H54 (cell line): Measurements from ENCODE around the gene SNX9.

Source experiments
- DNase-seq: peaks from one replicate; pipeline ENCODE4 v3.0.0; 2011; ENCODE audit warnings: low spot score, mixed read lengths; ENCODE audit not compliant: insufficient read length
- FAIRE-seq: peaks from 3 replicates; lab custom pipeline; 2011; peaks lifted over from hg19 to GRCh38; lab: Jason Lieb, UNC
- POLR2A ChIP-seq: IDR thresholded peaks from 2 replicates; pipeline ENCODE4 v1.6.1; 2011; ENCODE audit warnings: low read depth, mild to moderate bottlenecking, low read length

Gene SNX9

GRCh38 chr6:157811137-157811475 lies 11.9 kb upstream of the SNX9 start:
- DNase-seq: no peak
- no peak for TF ChIP-seq POLR2A
- FAIRE-seq: no peak

GRCh38 chr6:157811476-157812173 lies 11.4 kb upstream of the SNX9 start:
- no peak for DNase-seq

GRCh38 chr6:157812425-157813171 lies 10.4 kb upstream of the SNX9 start:
- DNase-seq (no peak), FAIRE-seq (no peak)
- no peak for TF ChIP-seq POLR2A

More at GRCh38 chr6:157811476-157812173, 11.4 kb upstream of the SNX9 start:
- no peak for TF ChIP-seq POLR2A
- FAIRE-seq: no peak

- DNase-seq (no peak), FAIRE-seq (no peak)
- TF ChIP-seq POLR2A: no peak
These were observed 9.9 kb upstream of the SNX9 start for GRCh38 chr6:157813191-157813590.

- FAIRE-seq (no peak), DNase-seq (no peak)
- no peak for TF ChIP-seq POLR2A
These were observed 9.1 kb upstream of the SNX9 start for GRCh38 chr6:157813750-157814455.

GRCh38 chr6:157814883-157815282 lies 8.2 kb upstream of the SNX9 start:
- no peak for TF ChIP-seq POLR2A
- no peak for FAIRE-seq
- no peak for DNase-seq

GRCh38 chr6:157821342-157822033 lies 1.6 kb upstream of the SNX9 start:
- TF ChIP-seq POLR2A: no peak
- no peak for FAIRE-seq
- DNase-seq: no peak

GRCh38 chr6:157822245-157823000 lies 623 bp upstream of the SNX9 start:
- no peak for DNase-seq
- no peak for TF ChIP-seq POLR2A
- no peak for FAIRE-seq

GRCh38 chr6:157823528-157824370 lies 703 bp downstream of the SNX9 start:
- FAIRE-seq: peak; percentile 50

GRCh38 chr6:157825243-157825904 lies 2.3 kb downstream of the SNX9 start:
- no peak for TF ChIP-seq POLR2A
- peak; percentile 11 for FAIRE-seq
- no peak for DNase-seq

More at GRCh38 chr6:157823528-157824370, 703 bp downstream of the SNX9 start:
- peak; percentile 21 for DNase-seq
- no peak for TF ChIP-seq POLR2A

GRCh38 chr6:157830354-157831017 lies 7.4 kb downstream of the SNX9 start:
- no peak for TF ChIP-seq POLR2A
- FAIRE-seq (no peak), DNase-seq (no peak)

- no peak for TF ChIP-seq POLR2A
- FAIRE-seq: no peak
These were observed 7.9 kb downstream of the SNX9 start for GRCh38 chr6:157831018-157831369.

More at GRCh38 chr6:157831018-157831369, 7.9 kb downstream of the SNX9 start:
- DNase-seq: no peak
